GM20000 (cell line): ENCODE measurements around the gene M6PR.

Experiments
- DNase-seq: peaks from one replicate; pipeline ENCODE4 v3.0.0; 2012; ENCODE audit warnings: low spot score
- TF ChIP-seq, protein P1 (sequence below): IDR thresholded peaks from 2 replicates; pipeline ENCODE4 v1.5.1; 2012; ENCODE audit warnings: mild to moderate bottlenecking, control low read depth; ENCODE audit errors: extremely low read depth, missing control alignments

The M6PR gene

GRCh38 chr12:8951744-8952143 lies 2.3 kb upstream of the M6PR start:
- no peak for DNase-seq
- TF ChIP-seq, protein P1, sequence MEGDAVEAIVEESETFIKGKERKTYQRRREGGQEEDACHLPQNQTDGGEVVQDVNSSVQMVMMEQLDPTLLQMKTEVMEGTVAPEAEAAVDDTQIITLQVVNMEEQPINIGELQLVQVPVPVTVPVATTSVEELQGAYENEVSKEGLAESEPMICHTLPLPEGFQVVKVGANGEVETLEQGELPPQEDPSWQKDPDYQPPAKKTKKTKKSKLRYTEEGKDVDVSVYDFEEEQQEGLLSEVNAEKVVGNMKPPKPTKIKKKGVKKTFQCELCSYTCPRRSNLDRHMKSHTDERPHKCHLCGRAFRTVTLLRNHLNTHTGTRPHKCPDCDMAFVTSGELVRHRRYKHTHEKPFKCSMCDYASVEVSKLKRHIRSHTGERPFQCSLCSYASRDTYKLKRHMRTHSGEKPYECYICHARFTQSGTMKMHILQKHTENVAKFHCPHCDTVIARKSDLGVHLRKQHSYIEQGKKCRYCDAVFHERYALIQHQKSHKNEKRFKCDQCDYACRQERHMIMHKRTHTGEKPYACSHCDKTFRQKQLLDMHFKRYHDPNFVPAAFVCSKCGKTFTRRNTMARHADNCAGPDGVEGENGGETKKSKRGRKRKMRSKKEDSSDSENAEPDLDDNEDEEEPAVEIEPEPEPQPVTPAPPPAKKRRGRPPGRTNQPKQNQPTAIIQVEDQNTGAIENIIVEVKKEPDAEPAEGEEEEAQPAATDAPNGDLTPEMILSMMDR, result no peak

DNA sequence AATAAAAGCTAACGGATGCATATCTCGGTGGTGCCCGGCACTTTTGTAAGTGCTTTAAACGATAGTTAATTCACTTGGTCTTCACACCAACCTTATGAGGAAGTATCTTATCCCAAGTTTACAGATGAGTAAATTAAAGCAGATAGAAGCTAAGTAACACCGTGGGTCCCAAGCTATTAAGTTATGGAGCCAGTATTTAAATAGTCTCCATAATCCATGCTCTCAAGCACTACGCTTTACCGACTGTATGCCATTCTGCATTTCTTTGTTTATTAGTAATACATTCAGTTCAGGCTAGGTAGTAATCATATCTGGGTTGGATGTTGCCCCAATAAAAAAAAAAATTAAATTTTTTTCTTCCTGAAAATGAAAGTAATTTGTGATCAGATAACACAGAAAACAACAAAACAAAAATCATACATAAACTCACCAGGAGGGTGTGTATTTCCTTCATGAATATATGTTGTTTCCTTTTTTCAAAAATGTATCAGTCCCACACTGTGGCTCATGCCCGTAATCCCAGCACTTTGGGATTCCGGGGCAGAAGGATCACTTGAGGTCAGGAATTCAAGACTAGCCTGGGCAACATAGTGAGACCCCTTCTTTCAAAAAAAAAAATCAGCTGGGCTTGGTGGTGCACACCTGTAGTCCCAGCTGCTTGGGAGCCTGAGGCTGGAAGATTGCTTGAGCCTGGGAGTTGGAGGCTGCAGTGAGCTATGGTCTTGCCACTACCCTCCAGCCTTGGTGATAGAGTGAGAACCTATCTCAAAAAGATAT lies 1.4 kb upstream of the M6PR start:
- DNase-seq, result peak; percentile 25
- TF ChIP-seq, protein P1, result no peak

DNA sequence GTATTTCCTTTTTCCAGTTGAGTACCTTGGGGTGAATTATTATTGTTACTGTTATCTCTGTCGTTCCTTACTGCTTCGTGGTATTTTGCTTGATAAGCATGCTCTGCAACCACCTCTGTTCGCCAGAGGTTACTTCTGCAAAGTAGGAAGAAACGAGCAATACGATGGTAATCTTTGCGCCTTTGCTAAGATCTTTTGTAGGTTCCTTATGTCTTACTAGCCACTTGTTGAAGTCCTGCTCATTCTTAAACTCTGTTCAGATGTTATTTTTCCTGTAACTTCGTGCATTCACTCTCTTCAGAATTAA lies 729 bp upstream of the M6PR start:
- TF ChIP-seq, protein P1, result no peak
- no peak for DNase-seq

DNA sequence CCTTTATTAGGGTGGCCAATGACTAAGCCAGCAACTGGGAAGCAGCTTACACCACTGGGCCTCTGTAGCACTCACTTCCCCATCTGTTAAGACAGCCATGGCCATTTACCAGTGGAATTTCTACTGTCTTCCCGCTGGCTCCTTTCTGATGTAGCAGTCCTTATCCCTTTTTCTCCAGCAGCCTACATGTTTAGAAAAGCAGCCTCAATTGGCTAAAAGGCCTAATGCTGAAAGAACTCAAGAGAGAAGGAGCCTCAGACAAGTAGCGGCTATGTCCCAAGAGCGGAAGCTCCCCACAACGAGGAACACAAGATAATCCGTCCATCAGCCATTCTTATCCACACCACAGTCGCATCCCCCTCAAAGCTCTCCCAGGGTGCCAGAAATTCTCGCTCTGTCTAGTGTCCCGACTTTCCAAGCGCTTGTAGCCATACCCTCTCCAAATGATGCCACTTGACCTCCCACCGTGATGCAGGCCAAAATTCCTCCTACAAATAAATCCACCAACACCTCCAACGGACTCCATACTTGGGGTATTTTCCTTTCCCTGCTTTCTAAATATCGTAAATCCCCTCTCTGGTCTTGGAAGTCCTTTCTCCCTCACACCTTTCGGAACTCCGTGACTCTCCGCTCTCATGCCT lies 624 bp downstream of the M6PR start:
- TF ChIP-seq, protein P1, result no peak
- DNase-seq, result peak; percentile 14

DNA sequence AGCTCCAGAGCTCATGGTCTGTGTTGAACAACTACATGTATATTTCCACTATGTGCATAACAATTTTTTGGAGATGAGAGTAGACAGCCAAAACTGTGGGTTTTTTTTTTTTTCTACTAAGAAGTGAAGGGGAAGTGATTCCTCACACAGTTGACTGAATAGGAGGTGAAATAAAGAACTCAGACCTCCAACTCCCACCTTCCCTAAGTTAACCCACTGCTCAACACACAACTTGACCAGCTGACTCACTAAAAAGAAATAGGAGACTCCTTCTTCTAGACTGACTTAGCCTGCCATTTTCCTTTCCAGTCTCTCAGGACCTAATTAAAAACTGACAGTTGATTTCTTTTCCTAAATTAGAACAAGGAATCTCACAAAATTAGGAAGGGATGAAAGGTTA lies 1.7 kb downstream of the M6PR start:
- TF ChIP-seq, protein P1, result no peak

DNA sequence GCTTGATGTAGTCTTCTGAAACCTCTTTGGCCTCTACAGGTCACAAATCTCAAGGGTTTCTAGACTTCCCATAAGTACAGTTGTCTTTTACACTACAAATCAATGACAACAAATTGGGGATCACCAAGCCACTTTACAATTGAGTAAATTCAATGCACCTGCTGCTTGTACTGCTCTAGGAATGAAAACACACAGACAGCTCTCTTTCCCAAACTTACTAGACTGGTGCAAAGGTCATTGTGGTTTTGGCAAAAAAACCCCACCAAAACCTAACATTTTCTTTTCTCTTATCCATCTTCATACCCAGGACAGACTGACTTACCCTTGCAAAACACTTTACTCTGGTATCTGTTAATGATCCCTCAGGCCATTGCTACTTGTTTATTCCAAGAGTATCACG lies 2.7 kb downstream of the M6PR start:
- DNase-seq, result no peak
- TF ChIP-seq, protein P1, result no peak

More for the DNA sequence above, 1.7 kb downstream of the M6PR start:
- DNase-seq, result peak; percentile 9

- TF ChIP-seq, protein P1, result no peak
- DNase-seq, result no peak
These were observed 5.8 kb downstream of the M6PR start for GRCh38 chr12:8943565-8944186.
